ENCODE measurements around the gene C2orf49.

The C2orf49 gene

DNA sequence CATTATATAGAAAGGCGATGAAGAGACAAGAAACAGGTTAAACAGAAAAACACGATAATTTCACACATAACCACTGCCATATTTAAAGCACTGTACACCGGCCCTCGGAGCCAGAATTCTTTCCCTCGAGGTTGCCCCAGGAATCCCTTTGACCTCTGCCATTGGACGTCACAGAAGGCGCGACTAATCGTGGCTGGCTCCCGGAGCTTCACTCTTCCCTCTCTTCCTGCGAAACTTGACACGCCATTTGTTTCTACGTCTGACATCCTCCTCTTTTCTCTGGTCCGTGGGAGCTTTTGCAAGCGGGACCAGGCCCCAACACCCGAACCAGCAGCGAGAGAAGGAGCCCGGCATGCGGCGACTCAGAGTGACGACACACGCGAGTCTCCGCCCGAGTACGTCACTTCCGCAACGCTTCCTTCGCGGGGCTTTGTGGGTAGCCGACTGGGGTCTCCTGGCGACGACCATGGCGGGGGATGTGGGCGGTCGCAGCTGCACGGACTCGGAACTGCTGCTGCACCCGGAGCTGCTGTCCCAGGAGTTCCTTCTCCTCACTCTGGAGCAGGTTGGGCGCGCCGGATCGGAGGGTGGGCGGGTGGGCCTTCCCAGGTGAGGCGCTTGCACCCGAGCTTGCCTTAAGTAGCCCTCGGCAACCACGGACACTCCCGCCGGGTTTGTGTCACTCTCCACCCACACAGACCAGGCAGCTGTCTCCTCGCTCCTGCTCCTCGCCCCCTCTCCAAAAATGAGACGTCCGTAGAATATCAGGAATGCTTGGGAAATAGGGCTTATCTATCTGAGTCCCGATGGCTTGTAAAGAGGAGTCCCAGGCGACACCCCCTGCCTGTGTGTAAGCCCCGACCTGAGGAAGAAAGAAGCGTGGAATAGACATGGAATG, at the start of gene C2orf49:
TSS of gene C2orf49 (plus strand) at position 419 of the 898 bp plus-strand sequence. CDS start at position 467, 48 bp downstream.
- peak; percentile 94 for DNase-seq

DNA sequence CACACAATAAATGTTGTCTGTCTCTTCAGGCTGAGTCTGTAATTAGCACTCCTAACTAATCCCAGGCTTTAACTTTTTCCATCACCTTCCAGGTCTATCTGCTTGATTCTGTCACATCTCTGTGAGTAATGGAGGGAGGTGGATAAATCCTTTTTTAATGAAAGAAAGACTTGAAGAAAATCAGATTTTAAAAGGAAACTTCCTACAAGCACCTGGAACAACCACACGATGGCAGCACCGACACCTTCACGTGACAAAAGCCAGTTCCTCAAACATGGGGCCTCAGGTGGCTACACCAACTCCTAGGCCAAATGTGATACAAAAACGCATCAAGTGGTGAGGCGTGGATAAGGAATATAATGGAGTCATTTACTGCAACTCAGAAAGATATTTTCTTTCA, 49.6 kb upstream of the C2orf49 start:
- peak; percentile 44 to 49 (median 49) for DNase-seq

DNA sequence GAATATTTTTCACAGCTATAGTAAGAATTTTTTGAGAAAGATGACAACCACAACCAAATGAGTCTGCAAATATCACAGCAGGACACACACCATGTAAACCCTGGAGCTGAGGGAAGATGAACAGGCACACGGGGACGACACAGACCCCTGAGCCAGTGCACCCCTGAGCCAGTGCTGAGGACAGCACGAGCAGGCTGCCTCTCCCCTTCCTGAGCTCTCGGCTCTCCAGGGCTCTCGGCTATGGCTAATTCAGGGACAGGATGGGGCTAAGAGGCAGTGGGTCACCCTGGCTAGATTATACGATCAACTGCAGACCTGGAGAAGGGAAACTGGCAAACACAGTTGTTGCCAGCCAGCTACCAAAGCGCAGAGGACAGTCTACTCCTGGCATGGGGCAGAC, 49.2 kb upstream of the C2orf49 start:
- no peak for DNase-seq

DNA sequence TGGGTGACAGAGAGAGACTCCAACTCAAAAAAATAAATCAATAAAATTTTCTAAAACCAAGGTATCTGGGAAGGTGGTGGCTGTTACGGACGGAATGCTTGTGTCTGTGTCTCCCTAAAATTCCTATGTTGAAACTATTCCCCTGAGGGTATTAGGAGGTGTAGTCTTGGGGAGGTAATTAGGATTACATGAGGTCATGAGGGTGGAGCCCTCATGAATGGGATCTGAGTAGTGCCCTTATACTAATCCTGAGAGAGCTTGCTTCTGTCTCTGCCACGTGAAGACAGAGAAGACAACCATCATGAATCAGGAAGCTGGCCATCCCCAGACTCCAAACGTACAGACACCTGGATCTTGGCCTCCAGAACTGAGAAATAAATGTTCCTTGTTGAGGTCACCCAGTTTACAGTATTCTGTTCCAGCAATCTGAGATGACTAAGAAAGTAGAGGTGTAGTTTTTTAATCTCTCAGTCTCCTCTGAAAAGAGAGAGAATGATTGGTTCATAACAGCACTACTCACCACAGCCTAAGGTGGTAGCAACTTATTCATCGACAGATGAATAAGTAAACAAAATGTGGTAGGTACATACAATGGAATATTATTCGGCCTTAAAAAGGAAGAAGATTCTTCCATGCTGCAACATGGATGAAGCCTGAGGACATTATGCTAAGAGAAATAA, 46.2 kb upstream of the C2orf49 start:
- DNase-seq = no peak

DNA sequence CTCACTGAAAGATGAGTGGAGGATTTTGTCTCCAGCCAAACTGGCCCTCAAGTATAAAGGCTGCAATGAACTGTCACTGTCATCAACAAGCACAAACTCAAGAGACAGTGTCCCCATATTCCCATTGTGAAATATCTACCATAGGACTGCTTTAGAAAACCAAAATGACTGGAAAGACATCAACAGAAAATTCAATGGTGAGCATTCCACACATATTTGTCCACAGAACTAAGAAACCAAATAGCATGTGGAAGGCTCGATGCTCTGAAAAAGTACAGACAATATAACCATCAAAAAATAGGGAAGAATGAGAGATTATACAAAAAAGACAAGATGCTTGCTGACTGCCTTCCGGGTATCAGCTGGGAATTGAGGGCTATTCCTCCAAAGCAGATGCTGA, 45.4 kb upstream of the C2orf49 start:
- no peak for DNase-seq

DNA sequence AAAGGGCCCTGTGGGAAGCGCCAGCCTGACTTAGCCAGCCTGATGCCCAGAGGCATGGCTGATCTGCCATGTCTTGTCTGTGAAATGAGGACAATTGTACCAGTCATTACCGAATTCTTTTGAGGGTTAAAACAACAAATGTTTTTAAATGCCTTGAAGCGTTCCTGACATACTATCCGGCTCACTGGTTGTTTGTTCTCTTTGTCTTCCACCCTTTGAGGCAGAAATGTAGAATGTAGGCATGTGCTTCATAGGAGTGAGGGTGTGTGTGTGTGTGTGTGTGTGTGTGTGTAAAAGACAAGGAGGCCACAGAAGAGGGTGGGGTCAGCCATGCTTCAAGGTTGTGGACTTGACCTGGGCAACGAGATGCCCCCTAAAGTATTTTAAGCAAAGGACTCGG, 43.3 kb upstream of the C2orf49 start:
- no peak for DNase-seq

DNA sequence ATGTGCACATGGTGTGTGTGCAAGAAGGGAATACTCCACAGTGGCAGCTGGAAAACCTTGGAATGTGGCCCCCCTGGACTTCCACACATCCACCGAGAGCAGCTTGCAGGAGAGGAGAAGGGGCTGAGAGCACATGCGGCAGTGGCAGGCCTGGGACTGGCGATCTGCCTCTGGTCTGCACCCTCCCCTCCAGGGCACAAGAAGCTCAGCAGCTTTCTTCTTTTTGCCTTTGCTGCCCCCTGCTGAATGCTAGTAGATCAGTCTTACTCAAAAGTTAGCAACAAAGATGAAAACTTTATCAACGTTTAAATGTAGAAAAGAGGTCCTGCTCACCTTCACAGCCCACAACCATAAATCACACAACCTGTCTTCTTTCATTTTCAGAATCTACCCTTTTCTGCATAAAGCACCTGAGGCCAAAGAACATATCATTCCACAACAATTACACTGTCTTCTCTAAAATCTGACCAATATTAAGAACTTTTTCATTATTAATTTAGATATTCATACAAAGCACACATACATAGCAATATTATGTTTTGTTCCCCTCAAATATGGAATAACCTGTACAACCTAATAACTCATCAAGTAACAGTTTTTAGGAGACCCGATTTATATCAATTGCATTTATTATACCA, 42.4 kb upstream of the C2orf49 start:
- DNase-seq = peak; percentile 22 to 41 (median 40)

DNA sequence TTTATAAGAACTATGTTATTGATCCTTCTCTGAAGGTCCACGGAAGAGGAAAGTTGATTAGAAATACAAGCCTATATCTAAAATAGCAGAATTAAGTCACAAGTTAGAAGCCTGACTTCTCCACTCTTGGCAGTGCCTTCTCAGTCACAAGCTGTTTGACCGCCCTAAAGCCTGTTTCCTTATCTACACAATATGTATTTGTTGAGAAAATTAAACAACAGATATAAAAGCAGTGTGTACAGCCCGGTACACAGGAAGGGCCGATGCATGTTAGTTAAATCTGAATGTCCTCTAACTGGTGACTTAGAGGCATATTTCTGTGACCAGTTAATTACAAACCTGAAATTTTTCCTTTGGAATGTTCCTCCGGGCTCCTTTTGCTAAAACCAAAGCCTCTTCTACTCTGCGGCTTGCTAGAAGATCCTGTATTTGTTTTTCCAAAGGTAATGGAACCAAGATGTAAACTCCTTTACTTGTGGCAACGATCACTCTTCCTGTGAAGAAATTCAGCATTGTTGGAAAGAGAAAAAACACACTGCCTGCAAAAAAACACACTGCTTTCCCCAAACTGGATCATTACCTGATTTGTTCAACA, 41.2 kb upstream of the C2orf49 start:
- no peak for DNase-seq

DNA sequence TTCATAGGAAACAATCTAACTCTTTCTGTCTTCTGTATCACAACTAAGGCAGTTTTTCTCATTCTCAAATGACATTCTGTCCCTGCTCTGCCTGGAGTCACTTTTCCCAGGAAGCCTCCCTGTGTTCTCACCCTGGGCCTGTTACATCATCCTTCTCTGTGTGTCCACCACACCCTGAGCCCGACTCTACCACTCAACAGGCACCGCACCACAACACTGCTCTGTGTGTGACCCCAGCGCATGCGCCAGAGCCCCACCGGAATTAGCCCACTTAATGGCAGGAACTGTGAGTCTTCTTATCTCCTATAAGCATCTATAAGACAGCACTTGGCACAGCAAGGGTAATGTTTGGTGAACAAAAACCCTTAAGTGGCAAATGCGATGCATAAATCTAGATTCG, 40.1 kb upstream of the C2orf49 start:
- no peak for DNase-seq

DNA sequence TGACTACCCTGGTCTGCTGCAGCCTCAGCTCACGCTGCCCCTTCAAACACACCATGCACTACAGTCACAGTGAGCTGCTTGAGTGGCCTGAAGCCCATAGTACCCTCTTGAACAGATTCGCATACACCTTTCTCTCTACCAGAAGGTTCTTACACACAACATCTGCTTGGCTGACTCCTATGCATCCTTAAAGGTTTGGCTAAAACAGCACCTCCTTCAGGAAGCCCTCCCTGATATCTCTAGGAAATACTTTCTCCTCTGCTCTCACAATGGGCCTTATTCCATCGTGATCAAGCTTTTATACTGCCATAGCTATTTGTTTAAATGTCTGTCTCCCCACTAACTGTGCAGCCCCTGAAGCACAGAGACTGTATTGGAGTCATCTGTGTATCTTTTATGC, 39.3 kb upstream of the C2orf49 start:
- no peak for DNase-seq

DNA sequence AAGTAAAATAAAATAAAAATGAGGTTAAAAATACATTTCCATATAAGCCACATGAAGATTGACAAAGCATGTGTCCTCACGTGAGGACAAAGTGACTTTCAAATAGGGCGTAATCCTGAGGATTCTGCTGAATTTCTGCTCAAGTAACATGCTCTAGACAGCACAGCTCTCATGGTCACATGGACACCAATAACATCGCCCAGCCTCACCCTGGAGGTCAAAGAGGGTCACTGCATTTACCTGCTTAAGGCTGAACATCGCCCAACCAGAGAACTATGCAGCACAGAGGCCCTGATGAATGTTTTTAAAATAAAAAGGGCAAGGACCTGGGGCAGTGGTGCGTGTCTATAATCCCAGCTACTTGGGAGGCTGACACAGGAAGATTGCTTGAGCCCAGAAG, 38.0 kb upstream of the C2orf49 start:
- no peak for DNase-seq

DNA sequence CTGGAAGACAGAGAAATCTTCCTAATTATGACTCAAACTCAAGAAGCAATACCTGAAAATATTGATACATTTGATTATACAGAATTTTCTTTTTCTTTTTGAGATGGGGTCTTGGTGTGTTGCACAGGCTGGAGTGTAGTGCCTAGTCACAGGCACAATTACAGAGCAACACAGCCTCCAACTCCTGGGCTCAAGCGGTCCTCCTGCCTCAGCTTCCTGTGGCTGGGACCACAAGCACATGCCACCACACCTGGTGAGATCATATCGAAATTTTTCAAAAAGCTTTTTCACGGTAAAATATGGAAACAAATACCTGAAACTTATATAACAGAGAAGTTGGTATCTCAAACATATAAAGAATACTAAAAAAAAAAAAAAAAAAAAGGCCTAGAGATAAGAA, 35.7 kb upstream of the C2orf49 start:
- DNase-seq = no peak

DNA sequence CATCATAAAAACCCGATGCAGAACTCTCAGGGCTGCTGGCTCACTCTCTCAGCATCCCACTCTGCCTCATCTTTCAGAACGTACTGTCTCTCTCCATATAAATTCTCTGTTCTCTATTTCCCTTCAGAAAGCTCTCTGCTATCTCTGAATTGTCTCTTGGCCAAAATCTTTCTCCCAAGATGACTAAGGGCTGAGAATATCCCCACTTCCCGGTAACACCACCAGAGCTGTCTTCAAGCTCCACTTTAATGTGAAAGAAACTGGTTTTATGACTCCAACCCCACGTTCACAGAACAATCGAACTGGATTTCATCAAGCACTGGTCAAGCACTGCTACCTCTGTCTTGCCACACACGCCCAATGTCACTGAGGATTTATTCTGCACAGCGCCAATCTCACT, 30.2 kb upstream of the C2orf49 start:
- DNase-seq = no peak

DNA sequence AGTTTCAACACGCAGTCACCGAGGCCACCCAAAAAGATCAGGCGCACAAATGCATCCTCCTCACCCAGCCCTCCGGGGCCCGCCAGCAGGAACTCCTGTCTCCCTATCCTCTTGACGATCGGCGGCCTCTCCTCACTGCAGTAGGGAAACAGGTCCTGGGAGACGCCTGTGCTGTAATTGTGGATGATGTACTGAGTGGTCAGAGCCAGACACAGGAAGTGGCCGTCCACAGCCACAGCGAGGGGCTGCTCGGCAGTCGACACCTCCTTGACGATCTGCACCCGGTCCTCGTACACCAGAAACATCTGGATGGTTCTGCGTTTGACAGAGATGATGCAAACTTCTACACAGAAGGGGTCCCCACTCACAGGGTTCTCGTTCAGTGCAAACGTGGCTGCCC, 29.8 kb upstream of the C2orf49 start:
- DNase-seq = no peak

DNA sequence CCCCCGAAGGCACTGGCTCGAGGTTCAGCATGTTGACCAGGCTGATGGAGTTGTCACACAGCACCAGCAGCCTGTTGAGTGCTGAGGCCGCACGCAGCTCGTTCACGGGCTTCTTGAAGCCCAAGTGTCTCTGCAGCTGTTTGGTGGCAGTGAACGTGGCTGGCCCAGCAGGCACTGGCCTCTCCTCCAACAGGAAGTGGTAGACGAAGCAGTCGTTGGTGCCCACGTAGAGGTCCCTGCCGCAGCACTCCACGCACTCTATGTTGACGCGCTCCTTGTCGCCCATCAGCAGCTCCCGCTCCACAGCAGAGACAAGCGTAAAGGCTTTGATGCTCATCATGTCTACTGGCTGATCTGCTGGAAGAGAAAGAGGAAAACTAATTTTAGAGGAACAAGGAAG, 29.4 kb upstream of the C2orf49 start:
- DNase-seq = no peak

DNA sequence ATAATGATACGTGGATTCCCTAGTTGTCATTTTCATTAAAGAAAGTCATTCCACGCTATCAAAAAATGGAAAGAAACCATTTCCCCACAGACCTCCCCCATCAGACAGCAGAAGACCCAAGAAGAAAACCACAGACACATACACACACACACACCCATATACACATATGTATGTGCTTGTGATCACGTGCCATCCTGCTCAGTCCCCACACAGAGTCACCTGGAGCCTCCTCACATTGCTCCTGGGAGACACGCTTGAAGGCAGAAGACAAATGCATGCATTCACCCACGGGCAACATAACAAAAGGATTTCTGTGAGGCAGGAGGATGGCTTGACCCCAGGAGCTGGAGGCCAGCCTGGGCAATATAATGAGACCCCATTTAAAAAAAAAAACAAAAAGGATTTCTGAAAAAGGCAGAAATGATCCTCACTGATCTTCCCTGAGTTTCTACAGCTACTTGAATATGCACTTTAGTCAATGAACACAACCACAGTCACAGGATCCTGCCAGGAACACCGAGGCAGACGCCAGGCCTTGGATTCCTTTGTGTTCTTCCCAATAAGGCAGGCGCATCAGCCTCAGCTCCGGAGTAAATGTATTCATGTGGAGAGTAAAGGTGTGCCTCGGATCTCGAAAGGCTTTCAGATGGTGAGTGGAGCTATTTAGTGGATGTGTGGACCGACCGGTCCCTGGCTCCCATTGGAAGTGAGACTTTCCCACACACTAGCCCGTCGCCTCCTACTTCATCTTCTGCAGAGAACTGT, 28.8 kb upstream of the C2orf49 start:
- DNase-seq = no peak

DNA sequence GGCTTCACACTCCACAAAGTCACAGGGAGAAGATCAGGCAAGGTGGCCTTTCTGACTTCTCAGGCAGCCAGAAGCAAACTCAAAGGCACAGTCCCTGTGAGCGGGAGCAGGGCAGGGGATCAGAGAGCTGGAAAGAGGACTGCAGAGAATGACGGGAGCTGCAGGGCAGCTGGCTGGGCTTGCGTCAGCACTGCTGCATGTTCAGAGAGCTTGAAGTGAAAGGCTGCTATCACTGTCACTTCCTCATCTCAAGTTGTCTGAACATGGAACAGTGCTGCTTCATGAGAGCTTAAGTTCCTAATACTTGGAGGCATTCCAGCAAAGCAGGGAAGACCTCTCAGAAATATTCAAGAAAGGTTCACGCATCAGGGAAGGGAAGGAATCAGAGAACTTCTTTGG, 28.2 kb upstream of the C2orf49 start:
- DNase-seq = peak; percentile 66 to 71 (median 69)

DNA sequence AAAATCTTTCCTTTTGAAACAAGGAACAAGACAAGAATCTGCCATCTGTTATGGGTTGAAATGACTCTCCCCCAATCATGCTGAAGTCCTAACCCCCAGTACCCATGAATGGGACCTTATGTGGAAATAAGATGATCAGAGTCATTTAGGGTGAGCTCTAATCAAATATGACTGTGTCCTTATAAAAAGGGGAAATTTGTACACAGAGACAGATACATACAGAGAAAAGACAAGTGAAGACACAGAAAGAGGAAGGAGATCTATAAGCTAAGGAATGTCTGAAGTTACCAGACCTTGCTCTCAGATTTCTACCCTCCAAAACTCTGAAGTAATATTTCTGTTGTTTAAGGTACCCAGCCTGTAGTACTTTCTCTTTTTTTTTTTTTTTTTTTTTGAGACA, 23.5 kb upstream of the C2orf49 start:
- DNase-seq = peak; percentile 24 to 64 (median 58)

DNA sequence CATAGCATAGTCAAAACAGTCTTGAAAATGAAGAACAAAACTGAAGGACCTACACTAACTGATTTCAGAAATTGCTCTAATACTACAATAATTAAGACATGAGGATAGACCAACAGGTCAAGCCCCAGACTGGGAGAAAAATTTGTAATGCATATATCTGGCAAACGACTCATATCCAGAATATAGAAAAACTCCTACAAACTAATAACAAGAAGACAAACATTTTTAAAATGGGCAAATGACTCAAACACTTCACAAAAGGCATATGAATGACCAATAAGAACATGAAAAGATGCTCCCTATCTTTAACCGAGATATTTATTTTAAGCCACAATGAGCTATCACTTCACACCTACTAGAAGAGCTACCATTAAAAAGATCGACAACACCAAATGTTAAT, 22.0 kb upstream of the C2orf49 start:
- no peak for DNase-seq

DNA sequence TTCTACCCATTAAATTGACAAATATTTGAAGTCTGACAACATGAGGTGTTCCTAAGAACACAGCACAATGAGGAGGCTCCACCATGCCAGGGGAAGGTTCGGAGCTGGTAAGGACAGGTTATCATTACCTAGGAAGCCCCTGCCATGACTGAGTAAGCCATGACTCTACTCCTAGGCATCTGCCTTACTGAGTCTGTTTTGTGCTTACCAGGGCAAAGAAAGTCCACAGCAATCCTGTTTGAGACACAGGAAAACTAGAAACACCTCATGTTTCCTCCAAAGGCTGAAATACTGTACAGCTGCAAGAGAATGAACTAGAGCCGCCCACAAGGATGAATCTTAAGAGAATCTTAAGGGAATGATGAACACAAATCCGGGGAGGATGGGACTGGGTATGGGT, 19.4 kb upstream of the C2orf49 start:
- no peak for DNase-seq

DNA sequence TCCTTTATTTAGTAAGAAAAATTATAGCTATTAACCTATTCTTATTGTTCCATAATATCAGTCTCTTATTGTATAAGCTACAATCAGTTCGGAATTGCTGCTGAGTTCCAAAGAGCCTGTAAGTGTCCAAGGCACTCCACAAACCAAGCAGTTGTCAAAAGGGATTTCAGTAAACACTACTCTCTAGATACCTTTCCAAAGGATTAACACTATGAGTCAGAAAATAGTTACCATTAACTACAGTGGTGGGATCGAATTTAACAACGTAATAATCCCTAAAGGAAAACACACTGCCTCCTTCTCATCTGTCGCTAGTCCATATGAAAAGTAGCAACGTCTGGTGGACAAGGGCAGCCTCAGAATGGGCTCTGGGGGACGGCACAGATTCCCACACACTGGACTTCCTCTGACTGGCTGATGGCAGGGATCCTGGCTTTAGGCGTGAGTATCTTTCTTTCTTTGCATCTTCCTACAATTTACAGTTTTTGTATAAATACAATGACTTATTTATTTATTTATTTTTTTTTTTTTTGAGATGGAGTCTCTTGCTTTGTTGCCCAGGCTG, 16.6 kb upstream of the C2orf49 start:
- no peak for DNase-seq
